Activated T-helper 1 cell treated with anti-CD3 and anti-CD28 coated beads, Interleukin-2, amount 50 U/mL, for 16 hours (primary cell): Measurements from ENCODE around the gene ZBTB14.

Experiments used
- DNase-seq, 2 donors: peaks; one replicate each; pipeline ENCODE4 v3.0.0-alpha.2; 2020; ENCODE audit warnings: low read depth in 1 of 2, low spot score in 1 of 2

The ZBTB14 gene

GRCh38 chr18:5295231-5295920, at the start of gene ZBTB14:
Gene ZBTB14, minus strand, starts transcription at chr18:5295726. Its CDS starts 2,480 bp downstream, at chr18:5293246.
- DNase-seq: peak; percentile 35 to 58

- DNase-seq: no peak
These were observed 43.8 kb upstream of the ZBTB14 start for GRCh38 chr18:5339202-5339834.

- no peak for DNase-seq
These were observed 39.0 kb upstream of the ZBTB14 start for GRCh38 chr18:5334456-5335075.

GRCh38 chr18:5318061-5318700, 22.7 kb upstream of the ZBTB14 start:
- DNase-seq: no peak

GRCh38 chr18:5317186-5317585, 21.7 kb upstream of the ZBTB14 start:
- DNase-seq: no peak

GRCh38 chr18:5315838-5316237, 20.3 kb upstream of the ZBTB14 start:
- DNase-seq: no peak

- DNase-seq: no peak
These were observed 15.9 kb upstream of the ZBTB14 start for GRCh38 chr18:5311301-5311989.

GRCh38 chr18:5309888-5310470, 14.5 kb upstream of the ZBTB14 start:
- DNase-seq: no peak

GRCh38 chr18:5305835-5306234, 10.3 kb upstream of the ZBTB14 start:
- DNase-seq: no peak

- DNase-seq: no peak
These were observed 8.7 kb upstream of the ZBTB14 start for GRCh38 chr18:5304232-5304631.

- DNase-seq: no peak
These were observed 8.1 kb upstream of the ZBTB14 start for GRCh38 chr18:5303636-5304035.

GRCh38 chr18:5302606-5303005, 7.1 kb upstream of the ZBTB14 start:
- no peak for DNase-seq

GRCh38 chr18:5300476-5301010, 5.0 kb upstream of the ZBTB14 start:
- no peak for DNase-seq

GRCh38 chr18:5298156-5298852, 2.8 kb upstream of the ZBTB14 start:
- DNase-seq: no peak

- DNase-seq: no peak
These were observed 2.1 kb upstream of the ZBTB14 start for GRCh38 chr18:5297597-5297996.

- DNase-seq: peak; percentile 21 to 41
These were observed 1.3 kb upstream of the ZBTB14 start for GRCh38 chr18:5296706-5297320.

GRCh38 chr18:5295981-5296705, 617 bp upstream of the ZBTB14 start:
- DNase-seq: peak; percentile 92 to 94

GRCh38 chr18:5294457-5295230, 882 bp downstream of the ZBTB14 start:
- peak; percentile 35 to 36 for DNase-seq
